Peyer's patch (tissue), 4 donors: ENCODE results near the gene KNOP1. TPM values are rescaled to one million over a fixed set of nuclear protein-coding genes. Genes with fewer than 3 reads are reported as not detected.

ENCODE experiments used
- DNase-seq, 3 donors: peaks; one replicate each; pipeline ENCODE4 v3.0.0-alpha.2; 2017 to 2019
- H3K27ac ChIP-seq, 4 donors: fragments of 200-600 bp; sonication (generic); one replicate each; pipeline ENCODE4 v1.5.1; 2016 to 2019
- H3K27me3 ChIP-seq, 2 donors: fragments of 200-600 bp; sonication (generic); one replicate each; pipeline ENCODE4 v1.5.1; 2019
- H3K36me3 ChIP-seq, 3 donors: fragments of 200-600 bp; sonication (generic); one replicate each; pipeline ENCODE4 v1.5.1; 2016 to 2019
- H3K4me1 ChIP-seq, 4 donors: fragments of 200-600 bp; sonication (generic); one replicate each; pipeline ENCODE4 v1.5.1; 2016 to 2019
- H3K4me3 ChIP-seq, 4 donors: fragments of 200-600 bp; sonication (generic); 1 replicate in 3 of 4; 2 replicates in 1 of 4; pipeline ENCODE4 v1.5.1; 2016 to 2019; ENCODE audit warnings: mild to moderate bottlenecking in 1 of 4
- H3K9me3 ChIP-seq, 4 donors: fragments of 200-600 bp; sonication (generic); one replicate each; pipeline ENCODE4 v1.5.1; 2016 to 2019; ENCODE audit warnings: mild to moderate bottlenecking in 1 of 4
- CTCF ChIP-seq, 6 experiments: fragments of 450-650 bp in 4 of 6; fragments of 200-600 bp in 2 of 6; sonication (generic) in 1 of 6; IDR thresholded peaks; one replicate each; pipeline ENCODE4 v1.5.1; 2017 to 2019; ENCODE audit warnings: antibody characterized with exemption in 6 of 6, mild to moderate bottlenecking in 3 of 6, moderate library complexity in 1 of 6
- POLR2A ChIP-seq, 2 donors: fragments of 450-650 bp; IDR thresholded peaks; one replicate each; pipeline ENCODE4 v1.5.1; 2017; ENCODE audit warnings: antibody characterized with exemption in 2 of 2, mild to moderate bottlenecking in 2 of 2, moderate library complexity in 2 of 2
- total RNA-seq, 4 donors: library from RNA; depleted of rRNA; stranded (reverse); fragments of >200 nt; gene quantifications; one replicate each; pipeline ENCODE4 v1.1.0, GENCODE V29; 2016

KNOP1 gene
- total RNA-seq, 4 donors from 2014 or later = 10.0 to 26.1 (median 19.9) TPM

- no peaks in the 10 kb centered on the region for H3K27me3 ChIP-seq
- H3K27ac ChIP-seq = no peak overlapping the region
- TF ChIP-seq POLR2A (IDR thresholded peaks at IDR 0.05) (no peak), CTCF (IDR thresholded peaks at IDR 0.05) (no peak)
- DNase-seq = no peak
- H3K4me3 ChIP-seq = no peak overlapping the region
- peaks cover 0 to 8% (median 0%) of the 10 kb centered on the region in 4 donors for H3K4me1 ChIP-seq
- no peaks in the 10 kb centered on the region for H3K36me3 ChIP-seq
- H3K9me3 ChIP-seq = no peaks in the 10 kb centered on the region
Observed at GRCh38 chr16:19753815-19754643, 36.0 kb upstream of the KNOP1 start.

GRCh38 chr16:19751478-19752385, 33.7 kb upstream of the KNOP1 start:
- no peaks in the 10 kb centered on the region for H3K9me3 ChIP-seq
- no peaks in the 10 kb centered on the region for H3K36me3 ChIP-seq
- H3K27ac ChIP-seq = no peak overlapping the region
- no peaks in the 10 kb centered on the region for H3K4me1 ChIP-seq
- H3K4me3 ChIP-seq = no peak overlapping the region
- H3K27me3 ChIP-seq = no peaks in the 10 kb centered on the region
- no peak for DNase-seq
- no peak for TF ChIP-seq POLR2A (IDR thresholded peaks at IDR 0.05)
- TF ChIP-seq CTCF (IDR thresholded peaks at IDR 0.05) = no peak

GRCh38 chr16:19749571-19750080, 31.6 kb upstream of the KNOP1 start:
- H3K36me3 ChIP-seq = no peaks in the 10 kb centered on the region
- TF ChIP-seq CTCF (IDR thresholded peaks at IDR 0.05) (no peak), POLR2A (IDR thresholded peaks at IDR 0.05) (no peak)
- H3K4me3 ChIP-seq = no peak overlapping the region
- H3K27me3 ChIP-seq = no peaks in the 10 kb centered on the region
- no peak for DNase-seq
- H3K27ac ChIP-seq = no peak overlapping the region
- H3K4me1 ChIP-seq = no peaks in the 10 kb centered on the region
- H3K9me3 ChIP-seq = no peaks in the 10 kb centered on the region

- Histone ChIP-seq H3K9me3 (no peaks in the 10 kb centered on the region), H3K4me3 (no peak overlapping the region), H3K27me3 (no peaks in the 10 kb centered on the region), H3K36me3 (no peaks in the 10 kb centered on the region), H3K27ac (no peak overlapping the region), H3K4me1 (no peaks in the 10 kb centered on the region)
- TF ChIP-seq POLR2A (IDR thresholded peaks at IDR 0.05) (no peak), CTCF (IDR thresholded peaks at IDR 0.05) (no peak)
- DNase-seq = no peak
Observed at GRCh38 chr16:19748389-19749168, 30.6 kb upstream of the KNOP1 start.

GRCh38 chr16:19746561-19746960, 28.5 kb upstream of the KNOP1 start:
- no peak for TF ChIP-seq POLR2A (IDR thresholded peaks at IDR 0.05)
- TF ChIP-seq CTCF (IDR thresholded peaks at IDR 0.05) = no peak
- Histone ChIP-seq H3K9me3 (no peaks in the 10 kb centered on the region), H3K4me1 (peaks cover 0 to 4% (median 0%) of the 10 kb centered on the region in 4 donors), H3K36me3 (no peaks in the 10 kb centered on the region), H3K4me3 (no peak overlapping the region), H3K27ac (no peak overlapping the region), H3K27me3 (no peaks in the 10 kb centered on the region)
- DNase-seq = no peak
